Liver (tissue), 9 donors: ENCODE measurements around the gene CATSPER3. TPM values are rescaled to one million over a fixed set of nuclear protein-coding genes. Genes with fewer than 3 reads are reported as not detected.
A peak's percentile ranks its signal among the peaks of the same experiment; 100 is the strongest.

Source experiments
- DNase-seq: peaks from one replicate; pipeline ENCODE4 v3.0.0-alpha.2; 2017; ENCODE audit warnings: low spot score
- H3K27ac ChIP-seq, 2 donors: one replicate each; pipeline ENCODE4 v1.7.0; 2013; ENCODE audit warnings: inconsistent platforms in 2 of 2, low read length in 2 of 2, control low read depth in 1 of 2, low read depth in 1 of 2, mild to moderate bottlenecking in 1 of 2
- H3K27me3 ChIP-seq, 4 donors: one replicate each; pipeline versions ENCODE4 v1.6.1 to v1.7.0; 2013; ENCODE audit warnings: low read length in 3 of 4, inconsistent platforms in 1 of 4, mild to moderate bottlenecking in 1 of 4, moderate library complexity in 1 of 4; ENCODE audit not compliant: control insufficient read depth in 4 of 4, insufficient read depth in 4 of 4
- H3K36me3 ChIP-seq, 4 donors: one replicate each; pipeline versions ENCODE4 v1.6.1 to v1.7.0; 2013; ENCODE audit warnings: low read length in 3 of 4, mild to moderate bottlenecking in 3 of 4, low read depth in 1 of 4, moderate library complexity in 1 of 4; ENCODE audit not compliant: control insufficient read depth in 4 of 4, insufficient read depth in 3 of 4
- H3K4me1 ChIP-seq, 4 donors: one replicate each; pipeline versions ENCODE4 v1.6.1 to v1.7.0; 2013; ENCODE audit warnings: low read length in 3 of 4, mild to moderate bottlenecking in 3 of 4, moderate library complexity in 1 of 4; ENCODE audit not compliant: control insufficient read depth in 4 of 4, insufficient read depth in 4 of 4
- H3K4me3 ChIP-seq, 3 donors: one replicate each; pipeline versions ENCODE4 v1.6.1 to v1.7.0; 2013; ENCODE audit warnings: low read length in 3 of 3, control low read depth in 1 of 3, low read depth in 1 of 3, mild to moderate bottlenecking in 1 of 3
- H3K9ac ChIP-seq, 2 donors: one replicate each; pipeline ENCODE4 v1.7.0; 2013; ENCODE audit warnings: low read length in 2 of 2, mild to moderate bottlenecking in 2 of 2, moderate library complexity in 2 of 2, control low read depth in 1 of 2, low read depth in 1 of 2
- H3K9me3 ChIP-seq, 4 donors: one replicate each; pipeline versions ENCODE4 v1.6.1 to v1.7.0; 2013; ENCODE audit warnings: low read length in 3 of 4; ENCODE audit not compliant: control insufficient read depth in 4 of 4
- ATF3 ChIP-seq: IDR thresholded peaks from 2 replicates; pipeline ENCODE4 v1.6.1; 2016; ENCODE audit warnings: antibody characterized with exemption
- CTCF ChIP-seq: fragments of 150-350 bp; IDR thresholded peaks from 2 replicates; pipeline ENCODE4 v1.5.1; 2017; ENCODE audit warnings: improper control_type of control experiment, low read depth, low read length; ENCODE audit not compliant: missing input control
- EGR1 ChIP-seq, 2 donors: IDR thresholded peaks; 2 replicates each; pipeline ENCODE4 v1.6.1; 2016 to 2018; ENCODE audit warnings: antibody characterized with exemption in 2 of 2, low read depth in 2 of 2
- FOXA1 ChIP-seq: IDR thresholded peaks from 2 replicates; pipeline ENCODE4 v1.6.1; 2016; ENCODE audit warnings: antibody characterized with exemption
- FOXA2 ChIP-seq: IDR thresholded peaks from 2 replicates; pipeline ENCODE4 v1.6.1; 2016; ENCODE audit warnings: antibody characterized with exemption
- GABPA ChIP-seq, 2 donors: IDR thresholded peaks in 1 of 2; conservative IDR thresholded peaks in 1 of 2; 2 replicates each; pipeline ENCODE4 v1.6.1; 2016; ENCODE audit warnings: antibody characterized with exemption in 2 of 2, mild to moderate bottlenecking in 1 of 2, moderate library complexity in 1 of 2
- HNF4A ChIP-seq, 2 donors: conservative IDR thresholded peaks; 2 replicates each; pipeline ENCODE4 v1.6.1; 2016; ENCODE audit warnings: antibody characterized with exemption in 2 of 2, mild to moderate bottlenecking in 2 of 2
- HNF4G ChIP-seq: IDR thresholded peaks from 2 replicates; pipeline ENCODE4 v1.6.1; 2016; ENCODE audit warnings: antibody characterized with exemption
- JUND ChIP-seq, 2 donors: IDR thresholded peaks; 2 replicates each; pipeline ENCODE4 v1.6.1; 2016; ENCODE audit warnings: antibody characterized with exemption in 2 of 2
- NR2F2 ChIP-seq: IDR thresholded peaks from 2 replicates; pipeline ENCODE4 v1.6.1; 2016; ENCODE audit warnings: antibody characterized with exemption
- RAD21 ChIP-seq, 2 donors: IDR thresholded peaks; 2 replicates each; pipeline ENCODE4 v1.6.1; 2016; ENCODE audit warnings: antibody characterized with exemption in 2 of 2, mild to moderate bottlenecking in 2 of 2
- RXRA ChIP-seq, 2 donors: IDR thresholded peaks; 2 replicates each; pipeline ENCODE4 v1.6.1; 2017 to 2018; ENCODE audit warnings: antibody characterized with exemption in 2 of 2, mild to moderate bottlenecking in 1 of 2
- SP1 ChIP-seq: IDR thresholded peaks from 2 replicates; pipeline ENCODE4 v1.6.1; 2018; ENCODE audit warnings: antibody characterized with exemption, mild to moderate bottlenecking
- TAF1 ChIP-seq: conservative IDR thresholded peaks from 2 replicates; pipeline ENCODE4 v1.6.1; 2016; ENCODE audit warnings: antibody characterized with exemption, mild to moderate bottlenecking
- YY1 ChIP-seq: IDR thresholded peaks from 2 replicates; pipeline ENCODE4 v1.6.1; 2016; ENCODE audit warnings: antibody characterized with exemption, mild to moderate bottlenecking
- WGBS: extraction: QIAGEN DNeasy Blood & Tissue Kit; methylation state at CpG from one replicate; pipeline ENCODE4 v1.1.7; 2013; 5-methylcytosine and 5-hydroxymethylcytosine counted together
- polyA plus RNA-seq, 2 donors: library from polyadenylated mRNA; stranded (reverse) in 1 of 2; unstranded in 1 of 2; fragments of 200-250 nt in 1 of 2; fragments of >200 nt in 1 of 2; fragmentation: Nextera tagmentation in 1 of 2; extraction: Ambion mirVana in 1 of 2; gene quantifications; one replicate each; pipeline versions ENCODE4 v1.2.1 to v1.2.3, GENCODE V29; 2013 to 2015
- total RNA-seq, 2 donors: library from RNA; depleted of rRNA; stranded (reverse); fragments of >200 nt; gene quantifications; one replicate each; pipeline ENCODE4 v1.2.3, GENCODE V29; 2014
- TF ChIP-seq, protein P1 (sequence below): IDR thresholded peaks from 2 replicates; pipeline ENCODE4 v1.6.1; 2016; ENCODE audit warnings: antibody characterized with exemption
- TF ChIP-seq, protein P2 (sequence below): IDR thresholded peaks from 2 replicates; pipeline ENCODE4 v1.6.1; 2016; ENCODE audit warnings: antibody characterized with exemption
- TF ChIP-seq, protein P3 (sequence below): IDR thresholded peaks from 2 replicates; pipeline ENCODE4 v1.6.1; 2016; ENCODE audit warnings: antibody characterized with exemption, mild to moderate bottlenecking
- donor health status: healthy.
- donor health status: healthy.
- donor health status: healthy.
- donor health status: healthy.
- donor health status: healthy.

The CATSPER3 gene
- total and polyA plus RNA-seq, 4 donors, result 0.28 to 0.37 (median 0.34) TPM

GRCh38 chr5:135029477-135030122 is 61.9 kb downstream of the CATSPER3 start:
- no peak overlapping the region for H3K27ac ChIP-seq
- TF ChIP-seq, protein P1, sequence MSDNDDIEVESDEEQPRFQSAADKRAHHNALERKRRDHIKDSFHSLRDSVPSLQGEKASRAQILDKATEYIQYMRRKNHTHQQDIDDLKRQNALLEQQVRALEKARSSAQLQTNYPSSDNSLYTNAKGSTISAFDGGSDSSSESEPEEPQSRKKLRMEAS, result no peak
- no peak for TF ChIP-seq FOXA1
- TF ChIP-seq, protein P2, sequence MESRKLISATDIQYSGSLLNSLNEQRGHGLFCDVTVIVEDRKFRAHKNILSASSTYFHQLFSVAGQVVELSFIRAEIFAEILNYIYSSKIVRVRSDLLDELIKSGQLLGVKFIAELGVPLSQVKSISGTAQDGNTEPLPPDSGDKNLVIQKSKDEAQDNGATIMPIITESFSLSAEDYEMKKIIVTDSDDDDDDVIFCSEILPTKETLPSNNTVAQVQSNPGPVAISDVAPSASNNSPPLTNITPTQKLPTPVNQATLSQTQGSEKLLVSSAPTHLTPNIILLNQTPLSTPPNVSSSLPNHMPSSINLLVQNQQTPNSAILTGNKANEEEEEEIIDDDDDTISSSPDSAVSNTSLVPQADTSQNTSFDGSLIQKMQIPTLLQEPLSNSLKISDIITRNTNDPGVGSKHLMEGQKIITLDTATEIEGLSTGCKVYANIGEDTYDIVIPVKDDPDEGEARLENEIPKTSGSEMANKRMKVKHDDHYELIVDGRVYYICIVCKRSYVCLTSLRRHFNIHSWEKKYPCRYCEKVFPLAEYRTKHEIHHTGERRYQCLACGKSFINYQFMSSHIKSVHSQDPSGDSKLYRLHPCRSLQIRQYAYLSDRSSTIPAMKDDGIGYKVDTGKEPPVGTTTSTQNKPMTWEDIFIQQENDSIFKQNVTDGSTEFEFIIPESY, result no peak
- H3K9ac ChIP-seq, result no peak overlapping the region
- WGBS, result 15% methylated on average over 15 of the region's 15 CpGs
- H3K9me3 ChIP-seq, result peaks cover 0 to 15% (median 5%) of the 10 kb centered on the region in 4 donors
- no peak for DNase-seq
- H3K4me1 ChIP-seq, result peaks cover 24 to 34% (median 25%) of the 10 kb centered on the region in 4 donors
- no peak overlapping the region for H3K4me3 ChIP-seq
- peaks cover 0 to 38% (median 15%) of the 10 kb centered on the region in 4 donors for H3K27me3 ChIP-seq
- no peaks in the 10 kb centered on the region for H3K36me3 ChIP-seq

- TF ChIP-seq FOXA1 (no peak), SP1 (no peak), TAF1 (no peak), RAD21 (IDR thresholded peaks at IDR 0.05) (no peak), NR2F2 (no peak), GABPA (IDR thresholded peaks at IDR 0.05 in 1 of 2, conservative IDR thresholded peaks at IDR 0.05 in 1 of 2) (no peak), CTCF (no peak), YY1 (no peak), HNF4A (conservative IDR thresholded peaks at IDR 0.05) (no peak), ATF3 (no peak), JUND (IDR thresholded peaks at IDR 0.05) (no peak), RXRA (IDR thresholded peaks at IDR 0.05) (no peak), FOXA2 (no peak), EGR1 (IDR thresholded peaks at IDR 0.05; ENCODE audit: low read depth in 2 of 2) (no peak), HNF4G (no peak)
- TF ChIP-seq, protein P2, result no peak
- TF ChIP-seq, protein P1, result no peak
- TF ChIP-seq, protein P3, sequence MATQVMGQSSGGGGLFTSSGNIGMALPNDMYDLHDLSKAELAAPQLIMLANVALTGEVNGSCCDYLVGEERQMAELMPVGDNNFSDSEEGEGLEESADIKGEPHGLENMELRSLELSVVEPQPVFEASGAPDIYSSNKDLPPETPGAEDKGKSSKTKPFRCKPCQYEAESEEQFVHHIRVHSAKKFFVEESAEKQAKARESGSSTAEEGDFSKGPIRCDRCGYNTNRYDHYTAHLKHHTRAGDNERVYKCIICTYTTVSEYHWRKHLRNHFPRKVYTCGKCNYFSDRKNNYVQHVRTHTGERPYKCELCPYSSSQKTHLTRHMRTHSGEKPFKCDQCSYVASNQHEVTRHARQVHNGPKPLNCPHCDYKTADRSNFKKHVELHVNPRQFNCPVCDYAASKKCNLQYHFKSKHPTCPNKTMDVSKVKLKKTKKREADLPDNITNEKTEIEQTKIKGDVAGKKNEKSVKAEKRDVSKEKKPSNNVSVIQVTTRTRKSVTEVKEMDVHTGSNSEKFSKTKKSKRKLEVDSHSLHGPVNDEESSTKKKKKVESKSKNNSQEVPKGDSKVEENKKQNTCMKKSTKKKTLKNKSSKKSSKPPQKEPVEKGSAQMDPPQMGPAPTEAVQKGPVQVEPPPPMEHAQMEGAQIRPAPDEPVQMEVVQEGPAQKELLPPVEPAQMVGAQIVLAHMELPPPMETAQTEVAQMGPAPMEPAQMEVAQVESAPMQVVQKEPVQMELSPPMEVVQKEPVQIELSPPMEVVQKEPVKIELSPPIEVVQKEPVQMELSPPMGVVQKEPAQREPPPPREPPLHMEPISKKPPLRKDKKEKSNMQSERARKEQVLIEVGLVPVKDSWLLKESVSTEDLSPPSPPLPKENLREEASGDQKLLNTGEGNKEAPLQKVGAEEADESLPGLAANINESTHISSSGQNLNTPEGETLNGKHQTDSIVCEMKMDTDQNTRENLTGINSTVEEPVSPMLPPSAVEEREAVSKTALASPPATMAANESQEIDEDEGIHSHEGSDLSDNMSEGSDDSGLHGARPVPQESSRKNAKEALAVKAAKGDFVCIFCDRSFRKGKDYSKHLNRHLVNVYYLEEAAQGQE, result no peak
- Histone ChIP-seq H3K27me3 (peaks cover 0 to 38% (median 19%) of the 10 kb centered on the region in 4 donors), H3K36me3 (no peaks in the 10 kb centered on the region), H3K4me3 (peak overlapping the region; percentile 27 to 70 (median 39)), H3K9ac (peak overlapping the region in 1 of 2 donors; percentile 14), H3K4me1 (peaks cover 24 to 34% (median 25%) of the 10 kb centered on the region in 4 donors), H3K27ac (no peak overlapping the region), H3K9me3 (peaks cover 0 to 15% (median 5%) of the 10 kb centered on the region in 4 donors)
- no peak for DNase-seq
- 8% methylated on average over 13 of the region's 13 CpGs for whole genome bisulfite sequencing
Measured at GRCh38 chr5:135030123-135030955, 62.6 kb downstream of the CATSPER3 start.
